Measurements from ENCODE around the gene SYPL2.

The SYPL2 gene

DNA sequence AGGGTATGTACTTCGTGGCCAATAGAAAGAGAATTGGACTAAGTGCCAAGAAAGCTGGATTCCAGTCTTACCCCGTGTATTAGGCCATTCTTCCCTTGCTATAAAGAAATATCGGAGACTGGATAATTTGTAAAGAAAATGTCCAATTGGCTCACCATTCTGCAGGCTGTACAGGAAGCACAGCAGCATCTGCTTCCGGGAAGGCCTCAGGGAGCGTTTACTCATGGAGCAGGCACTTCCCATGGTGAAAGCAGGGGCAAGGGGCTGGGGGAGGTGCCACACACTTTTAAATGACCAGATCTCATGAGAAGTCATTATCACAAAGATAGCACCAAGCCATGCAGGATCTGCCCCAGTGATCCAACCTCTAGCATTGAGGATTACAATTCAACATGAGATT is 51.0 kb downstream of the SYPL2 start:
- DNase-seq (ENCODE audit: low read depth): no peak

DNA sequence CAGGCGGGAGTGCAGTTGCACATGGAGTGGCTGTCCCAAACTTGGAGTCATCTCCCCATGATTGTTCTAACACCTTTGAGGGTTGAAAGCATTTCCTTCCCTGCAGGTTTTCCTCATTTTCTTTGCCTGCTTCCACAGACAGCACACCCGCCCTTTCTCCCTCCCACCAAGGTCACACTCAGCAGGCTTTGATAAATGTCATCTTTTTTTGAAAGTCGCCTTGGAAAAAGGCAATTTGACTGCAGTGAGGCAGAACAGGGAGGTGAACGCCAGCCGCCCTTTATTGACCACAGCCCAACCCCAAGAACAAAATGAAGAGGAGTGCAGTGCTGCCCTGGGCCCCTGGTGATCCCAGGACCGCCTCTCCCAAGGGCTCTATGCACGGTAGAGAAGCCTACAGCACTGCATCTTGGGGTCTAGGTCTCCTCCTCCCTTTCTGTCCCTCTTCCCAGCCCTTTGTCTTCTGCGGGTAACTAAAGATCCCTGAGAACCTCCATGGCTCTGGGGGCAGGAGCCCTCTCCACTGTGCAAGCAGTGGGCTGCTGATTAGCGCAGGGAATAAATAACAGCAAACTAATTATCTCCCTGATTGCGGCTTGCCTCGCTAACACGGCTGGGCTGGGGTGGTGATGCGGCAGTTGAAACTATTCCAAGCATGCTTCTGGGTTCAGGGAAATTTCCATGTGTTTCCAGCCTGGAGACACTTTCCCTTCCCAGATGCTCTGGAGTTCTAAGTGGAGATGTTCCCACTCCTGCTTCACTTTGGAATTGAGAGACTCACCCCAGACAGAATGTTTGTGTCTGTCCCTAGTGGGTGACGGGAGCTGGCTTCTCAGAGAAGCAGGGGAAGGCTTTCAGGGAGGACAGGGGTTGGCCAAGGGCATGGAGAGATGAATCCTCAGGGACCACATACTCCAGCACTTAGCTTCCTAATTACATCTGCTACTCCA is 54.9 kb downstream of the SYPL2 start:
- DNase-seq (ENCODE audit: low read depth): no peak

DNA sequence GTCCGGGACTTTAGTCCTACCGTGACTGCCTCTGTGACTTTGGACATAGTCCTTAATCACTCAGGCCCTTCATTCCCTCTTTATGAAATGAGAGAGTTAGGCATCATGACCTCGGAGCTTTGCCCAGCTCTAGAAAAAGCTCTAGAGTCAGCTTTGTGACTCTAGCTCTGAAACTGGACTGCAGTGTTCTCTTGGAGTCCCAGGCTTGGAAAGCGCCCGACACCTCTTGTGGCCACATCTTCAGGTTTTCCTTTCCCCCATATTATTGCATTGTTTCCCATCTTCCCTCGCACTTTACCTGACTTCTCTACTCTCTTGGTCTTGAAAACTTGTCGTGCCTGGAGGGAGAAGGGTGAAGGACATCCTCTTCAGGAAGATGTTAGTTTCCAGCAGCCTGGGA is 55.7 kb downstream of the SYPL2 start:
- DNase-seq (ENCODE audit: low read depth): no peak

DNA sequence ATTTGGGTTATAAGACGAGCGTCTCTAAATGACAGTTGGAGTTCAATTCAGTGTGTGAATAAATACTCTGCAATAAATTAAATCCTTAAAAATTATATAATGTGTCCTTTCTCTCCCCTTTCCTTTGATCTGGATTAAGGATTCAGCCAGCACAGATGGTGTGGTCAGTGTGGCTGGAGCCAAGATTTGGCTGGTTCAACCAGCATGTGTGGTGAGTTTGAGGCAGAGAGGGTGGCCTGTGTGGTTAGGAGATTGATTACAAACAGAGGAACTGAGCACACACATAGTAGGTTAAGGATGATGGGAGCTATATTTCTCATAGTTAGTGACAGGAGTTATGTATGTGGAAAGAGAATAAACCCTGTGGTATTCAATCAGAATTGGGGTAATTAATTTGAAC is 57.4 kb downstream of the SYPL2 start:
- DNase-seq (ENCODE audit: low read depth): no peak

DNA sequence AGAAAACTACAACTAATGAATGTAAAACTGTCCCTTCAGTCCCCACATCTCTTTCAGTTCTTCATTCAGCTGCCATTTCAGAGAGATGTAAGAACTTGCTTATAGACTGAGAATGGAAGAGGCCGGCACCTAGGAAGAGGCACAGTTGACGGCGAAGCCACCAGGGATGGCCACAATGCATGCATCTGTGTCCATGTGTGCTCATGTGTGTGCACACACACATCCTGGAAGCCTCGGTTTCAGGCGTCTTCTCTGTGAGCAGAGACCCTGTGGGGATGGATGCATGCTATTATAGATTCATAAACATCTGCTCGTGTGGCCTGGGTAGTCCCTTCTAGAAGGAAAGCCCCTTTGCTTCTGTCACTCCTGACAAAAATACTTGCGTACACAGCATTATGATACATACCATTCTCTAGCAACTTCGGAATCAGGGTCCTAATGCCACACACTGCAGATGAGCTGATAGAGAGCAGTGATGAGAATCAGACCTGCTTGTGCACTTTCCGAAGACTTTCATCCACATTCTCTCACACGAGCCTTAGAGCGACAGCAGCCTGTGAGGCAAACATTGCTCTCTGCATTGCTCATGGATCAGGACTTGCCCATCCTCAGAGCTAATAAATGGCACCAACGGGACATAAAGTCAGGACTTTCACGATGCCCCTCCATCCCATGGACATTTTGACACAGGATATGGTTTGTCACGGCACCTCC is 60.9 kb downstream of the SYPL2 start:
- DNase-seq (ENCODE audit: low read depth): no peak

DNA sequence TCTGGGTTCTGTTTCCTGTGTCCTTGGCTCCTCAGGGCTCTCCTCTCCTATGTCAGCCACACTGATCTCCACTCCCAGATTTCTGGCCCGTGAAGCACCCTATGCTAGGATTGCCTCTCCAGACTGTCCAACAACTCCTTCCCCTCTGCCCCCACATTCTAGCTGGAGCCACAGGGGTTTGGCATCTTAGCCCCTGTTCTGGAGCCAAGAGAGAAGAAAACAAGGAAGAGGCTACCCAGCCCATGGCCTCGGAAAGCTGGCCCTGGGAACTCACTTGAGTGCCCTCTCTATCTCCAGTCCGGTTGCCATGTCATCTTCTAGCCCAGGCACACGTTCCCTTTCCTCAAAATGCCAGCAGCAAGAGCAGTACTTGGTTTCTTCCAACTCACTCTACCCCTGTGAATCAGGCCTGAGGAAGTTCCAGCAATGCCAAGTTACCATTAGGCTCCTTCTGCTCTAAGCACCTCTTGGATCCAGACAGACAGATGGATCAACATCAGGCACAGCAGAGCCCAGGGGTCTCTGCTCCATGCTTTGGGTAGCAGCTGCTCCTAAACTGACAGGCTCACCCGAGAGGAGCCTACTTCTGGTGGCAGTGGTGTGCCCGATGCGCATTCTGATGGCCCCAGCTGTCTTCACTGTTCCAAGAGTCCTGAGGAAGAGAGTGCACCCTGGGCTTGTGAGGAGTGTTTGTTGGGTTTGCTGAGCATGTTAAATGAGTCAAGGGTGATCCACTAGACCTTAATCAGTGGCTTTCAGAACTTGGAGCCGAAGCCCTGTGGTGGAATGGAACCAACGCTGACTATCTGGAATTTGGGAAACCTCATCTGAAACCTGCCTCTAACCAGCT is 61.7 kb downstream of the SYPL2 start:
- no peak for DNase-seq (ENCODE audit: low read depth)

DNA sequence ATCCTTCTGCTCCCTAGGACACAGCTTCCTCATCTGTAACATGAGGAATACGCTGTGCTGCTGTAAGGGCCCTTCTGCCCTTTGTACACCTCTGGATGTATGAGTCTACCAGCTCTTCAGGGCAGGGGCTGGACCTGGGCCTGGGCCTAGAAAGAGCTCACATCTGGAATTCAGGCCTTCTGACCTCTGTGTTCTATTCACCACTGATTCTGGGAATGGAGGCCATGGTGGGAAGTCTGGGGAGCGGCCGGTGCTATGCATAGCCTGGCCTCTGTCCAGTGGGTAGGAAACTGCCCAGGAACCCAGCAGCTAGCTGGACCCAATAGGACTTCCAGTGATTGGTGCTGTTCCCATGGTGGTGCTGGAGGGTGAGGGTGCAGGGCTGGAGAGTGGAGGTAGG is 62.4 kb downstream of the SYPL2 start:
- DNase-seq (ENCODE audit: low read depth): no peak

DNA sequence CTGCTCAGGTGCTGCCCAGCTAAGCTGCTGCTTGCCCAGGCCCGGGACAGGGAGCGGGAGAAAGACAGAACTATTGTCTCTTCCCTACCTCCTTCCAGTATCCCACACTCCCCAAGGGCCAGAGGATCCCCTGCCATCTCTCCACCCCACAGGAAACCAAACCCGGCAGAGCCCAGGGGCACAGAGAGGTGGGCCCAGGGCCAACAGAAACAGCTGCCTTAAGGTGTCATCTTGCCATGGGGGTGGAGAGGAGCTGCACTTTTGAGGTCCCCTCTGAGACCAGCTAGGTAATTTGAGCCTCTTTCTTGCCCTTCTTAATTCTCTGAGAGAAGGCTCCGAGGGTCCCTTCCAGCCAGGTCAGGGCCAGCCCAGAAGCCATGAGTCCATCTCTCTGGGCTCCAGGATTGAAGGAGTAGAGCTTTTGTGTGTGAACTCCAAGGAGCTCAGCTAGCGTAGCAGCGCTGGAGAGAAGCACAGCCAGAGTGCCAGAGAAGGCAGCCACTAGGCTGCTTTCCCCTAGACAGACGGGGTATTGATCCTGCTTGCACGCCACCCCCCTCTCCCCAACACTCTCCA is 63.6 kb downstream of the SYPL2 start:
- DNase-seq (ENCODE audit: low read depth): no peak

DNA sequence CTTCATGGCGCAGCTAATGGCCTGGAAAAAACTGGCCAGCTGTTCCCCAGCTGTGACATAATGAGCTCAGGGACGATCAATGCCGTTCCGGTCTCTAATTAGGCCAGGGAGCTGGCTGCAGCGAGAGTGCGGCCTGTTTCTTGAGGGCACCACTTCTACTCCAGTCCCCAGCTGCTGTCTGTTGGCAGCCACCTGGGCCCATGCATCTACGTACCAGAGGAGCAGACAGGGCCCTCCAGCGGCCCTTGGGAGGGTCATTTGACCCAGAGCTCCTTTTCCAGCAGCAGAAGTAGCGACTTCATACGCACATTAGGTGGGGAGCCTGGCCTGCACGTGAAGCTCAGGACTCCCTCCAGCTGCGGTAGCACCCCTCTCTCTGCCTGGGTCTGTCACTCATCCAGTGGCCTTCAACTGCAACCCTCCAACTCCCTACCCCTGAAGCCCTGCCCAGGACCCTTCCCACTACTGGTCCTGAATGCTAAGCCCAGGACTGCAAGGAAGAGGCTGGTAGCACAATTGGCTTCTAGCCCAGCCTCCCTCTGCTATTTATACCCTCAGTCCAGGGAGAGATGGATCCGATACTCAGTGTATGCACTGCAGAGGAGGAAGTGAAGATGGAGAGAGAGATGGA is 64.2 kb downstream of the SYPL2 start:
- DNase-seq (ENCODE audit: low read depth): no peak

DNA sequence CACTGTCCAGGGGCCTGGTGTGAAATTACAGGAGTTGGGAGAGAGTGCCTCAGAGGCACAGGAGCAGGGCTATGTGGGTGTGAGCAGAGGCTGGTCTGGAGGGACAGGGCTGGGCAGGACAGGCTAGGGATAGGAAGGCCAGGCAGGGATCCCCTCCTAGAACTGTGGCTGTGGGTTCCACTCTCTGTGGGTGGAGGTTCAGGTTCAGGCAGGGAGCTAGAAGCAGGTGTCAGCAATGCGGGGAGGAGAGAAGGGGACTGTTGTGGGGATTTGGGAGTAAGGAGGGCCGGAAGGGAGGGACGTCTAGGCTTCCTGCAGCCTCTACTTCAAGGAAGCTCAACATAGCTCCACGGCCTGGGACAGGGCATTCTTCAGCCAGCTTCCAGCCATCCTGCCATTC is 65.0 kb downstream of the SYPL2 start:
- no peak for DNase-seq (ENCODE audit: low read depth)

All from HS-5 (cell line).